ENCODE data around the gene DERL3. TPM values are rescaled to one million over a fixed set of nuclear protein-coding genes. Genes with fewer than 3 reads are reported as not detected.
"Not testable (repeated sequence)": the region's sequence is repeated elsewhere in the genome, so short reads cannot be mapped to it uniquely, and the experiment has no call there.

DERL3 gene
- total RNA-seq (2014; rRNA removed; shearing (Covaris generic)) = not detected in 2 replicates

DNA sequence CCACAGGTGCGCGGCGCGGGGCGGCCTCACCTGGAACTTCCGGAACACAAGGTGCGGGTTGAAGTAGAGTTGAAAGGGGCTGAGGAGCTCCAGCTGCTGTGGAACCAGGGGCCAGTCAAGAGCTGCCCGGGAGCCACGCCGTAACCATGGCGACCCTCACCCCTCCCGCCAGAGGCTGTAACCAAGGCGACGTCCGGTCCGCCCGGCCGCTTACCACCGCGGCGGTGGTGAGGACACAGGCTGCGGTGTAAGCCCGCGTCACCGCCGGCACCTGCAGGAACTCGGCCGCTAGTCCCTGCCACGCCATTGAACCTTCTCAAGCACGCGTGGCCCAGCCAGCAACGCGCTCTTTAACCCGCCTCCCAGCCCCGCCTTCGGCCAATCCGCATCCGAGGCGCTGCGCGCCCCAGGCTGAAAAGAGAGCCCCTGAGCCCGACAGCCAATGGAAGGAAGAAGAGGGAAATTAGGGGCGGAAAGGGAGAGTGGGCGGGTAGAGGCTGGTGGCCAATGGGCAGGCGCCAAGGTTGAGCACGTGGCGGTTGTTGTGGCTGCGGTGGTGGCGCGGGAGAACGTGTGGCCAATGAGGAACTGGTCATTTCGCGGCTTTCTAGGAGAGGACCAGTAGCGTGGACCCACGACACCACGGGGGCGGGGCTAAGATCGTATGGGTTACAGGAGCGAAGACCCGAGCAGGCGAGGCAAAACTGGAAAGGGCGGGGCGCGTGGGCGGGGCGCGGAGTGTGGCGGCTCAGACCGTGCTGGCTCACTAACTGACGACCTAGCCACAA lies at the start of gene DERL3:
DERL3 (minus strand) TSS at position 326 of the 788 bp plus-strand sequence; CDS start at position 307, 19 bp downstream.
- Histone ChIP-seq H3K36me3 (peaks cover 41% of the 10 kb centered on the region), H3K4me3 (no peak within 1 kb of the TSS), H3K9me3 (replicated peaks) (no peaks in the 10 kb centered on the region), H3K27ac (no peak within 1 kb of the TSS), H3K27me3 (no peaks in the 10 kb centered on the region), H3K4me1 (peaks cover 28% of the 10 kb centered on the region)
- no peak for DNase-seq

DNA sequence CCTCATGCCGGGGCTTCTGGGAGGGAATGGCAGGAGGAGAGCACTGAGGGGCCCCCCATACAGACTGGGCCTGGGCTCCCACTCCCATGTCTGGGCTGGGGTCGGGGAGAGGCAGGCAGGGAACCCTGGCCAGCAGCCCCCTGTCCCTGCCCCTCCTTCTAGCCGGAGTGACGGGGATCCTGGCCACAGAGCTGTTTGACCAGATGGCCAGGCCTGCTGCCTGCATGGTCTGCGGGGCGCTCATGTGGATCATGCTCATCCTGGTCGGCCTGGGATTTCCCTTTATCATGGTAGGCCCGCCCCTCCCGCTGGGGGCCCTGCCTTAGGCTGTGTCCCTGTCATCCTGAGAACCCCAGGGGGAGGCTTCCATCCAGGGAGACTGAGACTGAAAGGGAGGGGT lies 45.3 kb upstream of the DERL3 start:
- H3K36me3 ChIP-seq = no peaks in the 10 kb centered on the region
- DNase-seq = no peak
- peaks cover 3% of the 10 kb centered on the region; the same call in 1 of the 2 replicates for H3K4me1 ChIP-seq
- H3K27me3 ChIP-seq = no peaks in the 10 kb centered on the region
- H3K9me3 ChIP-seq (replicated peaks) = no peaks in the 10 kb centered on the region
- H3K4me3 ChIP-seq = no peak overlapping the region
- H3K27ac ChIP-seq = no peak overlapping the region

DNA sequence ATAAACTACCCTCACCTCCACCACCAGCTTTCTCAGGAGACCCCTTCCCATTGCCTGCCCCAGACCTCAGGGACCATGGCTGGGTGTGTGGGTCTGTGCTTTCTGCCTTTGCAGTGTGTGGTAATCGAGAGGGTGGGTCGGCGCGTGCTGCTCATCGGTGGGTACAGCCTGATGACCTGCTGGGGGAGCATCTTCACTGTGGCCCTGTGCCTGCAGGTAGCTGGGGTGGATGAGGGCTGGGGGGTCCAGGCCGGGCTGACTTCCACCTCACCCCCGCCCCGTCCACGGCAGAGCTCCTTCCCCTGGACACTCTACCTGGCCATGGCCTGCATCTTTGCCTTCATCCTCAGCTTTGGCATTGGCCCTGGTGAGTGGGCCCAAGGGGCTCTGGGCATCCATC lies 44.9 kb upstream of the DERL3 start:
- no peak for DNase-seq
- no peak overlapping the region for H3K4me3 ChIP-seq
- H3K9me3 ChIP-seq (replicated peaks) = no peaks in the 10 kb centered on the region
- no peaks in the 10 kb centered on the region for H3K36me3 ChIP-seq
- no peaks in the 10 kb centered on the region for H3K27me3 ChIP-seq
- peaks cover 3% of the 10 kb centered on the region; the same call in 1 of the 2 replicates for H3K4me1 ChIP-seq
- no peak overlapping the region for H3K27ac ChIP-seq

DNA sequence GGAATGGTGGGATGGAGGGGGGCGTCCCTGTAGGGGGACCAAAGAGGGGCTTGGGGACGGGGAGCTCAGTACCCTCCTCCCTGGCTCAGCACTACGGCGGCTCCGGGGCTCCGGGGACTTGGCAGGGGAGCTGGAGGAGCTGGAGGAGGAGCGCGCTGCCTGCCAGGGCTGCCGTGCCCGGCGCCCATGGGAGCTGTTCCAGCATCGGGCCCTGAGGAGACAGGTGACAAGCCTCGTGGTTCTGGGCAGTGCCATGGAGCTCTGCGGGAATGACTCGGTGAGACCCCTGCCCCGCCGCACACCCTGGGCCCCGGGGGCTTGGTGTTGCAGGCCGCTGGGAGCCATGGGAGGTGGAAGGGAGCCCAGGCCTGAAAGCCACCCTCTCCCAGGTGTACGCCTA lies 43.6 kb upstream of the DERL3 start:
- H3K4me3 ChIP-seq = no peak overlapping the region
- no peaks in the 10 kb centered on the region for H3K36me3 ChIP-seq
- H3K9me3 ChIP-seq (replicated peaks) = no peaks in the 10 kb centered on the region
- no peak overlapping the region for H3K27ac ChIP-seq
- no peak for DNase-seq
- H3K27me3 ChIP-seq = no peaks in the 10 kb centered on the region
- no peaks in the 10 kb centered on the region for H3K4me1 ChIP-seq

DNA sequence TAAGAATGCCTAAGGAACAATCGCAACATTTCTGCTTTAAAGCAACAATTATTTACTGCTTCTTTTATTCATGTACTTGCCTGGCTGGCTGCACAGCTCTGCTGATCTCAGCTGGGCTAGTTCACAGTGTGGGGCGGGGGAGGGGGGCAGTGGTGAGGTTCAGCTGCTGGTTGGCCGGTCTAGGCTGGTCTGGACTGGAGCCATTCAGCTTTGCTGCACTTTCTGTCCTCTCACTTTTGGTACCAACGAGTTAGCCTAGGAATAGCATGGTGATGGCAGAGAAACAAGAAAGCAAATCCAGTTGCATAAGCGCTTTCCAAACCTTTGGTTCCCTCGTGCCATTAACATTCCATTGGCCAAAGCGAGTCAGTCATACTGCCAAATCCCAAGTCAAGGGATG lies 39.4 kb upstream of the DERL3 start:
- Histone ChIP-seq H3K4me3 (no peak overlapping the region), H3K9me3 (replicated peaks) (no peaks in the 10 kb centered on the region), H3K36me3 (no peaks in the 10 kb centered on the region), H3K27ac (no peak overlapping the region), H3K4me1 (no peaks in the 10 kb centered on the region), H3K27me3 (no peaks in the 10 kb centered on the region)
- DNase-seq = no peak

DNA sequence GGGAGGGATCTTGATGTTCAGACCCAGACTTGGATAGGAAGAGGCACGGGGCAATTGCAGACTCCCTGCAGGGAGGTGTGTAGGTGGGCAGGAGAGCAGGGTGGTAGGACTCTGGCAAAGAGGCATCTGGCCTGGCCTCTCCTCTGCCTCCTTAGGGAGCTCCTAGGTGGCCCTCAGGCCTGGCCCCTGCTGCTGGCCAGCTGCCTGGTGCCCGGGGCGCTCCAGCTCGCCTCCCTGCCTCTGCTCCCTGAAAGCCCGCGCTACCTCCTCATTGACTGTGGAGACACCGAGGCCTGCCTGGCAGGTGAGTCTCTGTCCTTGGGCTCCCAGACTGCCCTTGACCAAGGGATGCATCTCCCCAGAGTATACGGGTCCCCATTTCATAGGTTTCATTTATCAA lies 38.8 kb upstream of the DERL3 start:
- Histone ChIP-seq H3K36me3 (no peaks in the 10 kb centered on the region), H3K27ac (no peak overlapping the region), H3K4me1 (no peaks in the 10 kb centered on the region), H3K4me3 (no peak overlapping the region), H3K27me3 (no peaks in the 10 kb centered on the region), H3K9me3 (replicated peaks) (no peaks in the 10 kb centered on the region)
- DNase-seq = no peak

DNA sequence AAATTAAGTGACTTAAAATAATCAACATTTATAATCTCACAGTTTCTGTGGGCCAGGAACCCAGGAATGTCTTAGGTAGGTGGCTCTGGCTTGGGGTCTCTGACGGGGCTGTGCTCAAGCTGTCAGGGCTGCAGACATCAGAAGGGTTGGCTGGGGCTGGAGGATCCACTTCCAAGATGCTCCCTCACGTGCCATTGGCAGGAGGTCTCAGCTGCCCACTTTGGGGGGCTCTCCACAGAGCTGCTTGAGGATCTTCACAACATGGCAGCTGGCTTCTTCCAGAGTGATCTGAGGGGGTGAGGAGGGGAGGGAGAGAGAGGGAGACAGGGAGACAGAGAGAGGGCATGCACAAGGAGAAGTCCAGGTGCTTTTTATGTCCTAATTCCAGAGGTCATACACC lies 37.0 kb upstream of the DERL3 start:
- Histone ChIP-seq H3K27me3 (no peaks in the 10 kb centered on the region), H3K9me3 (replicated peaks) (no peaks in the 10 kb centered on the region), H3K36me3 (no peaks in the 10 kb centered on the region), H3K27ac (no peak overlapping the region), H3K4me3 (no peak overlapping the region), H3K4me1 (no peaks in the 10 kb centered on the region)
- DNase-seq = no peak

DNA sequence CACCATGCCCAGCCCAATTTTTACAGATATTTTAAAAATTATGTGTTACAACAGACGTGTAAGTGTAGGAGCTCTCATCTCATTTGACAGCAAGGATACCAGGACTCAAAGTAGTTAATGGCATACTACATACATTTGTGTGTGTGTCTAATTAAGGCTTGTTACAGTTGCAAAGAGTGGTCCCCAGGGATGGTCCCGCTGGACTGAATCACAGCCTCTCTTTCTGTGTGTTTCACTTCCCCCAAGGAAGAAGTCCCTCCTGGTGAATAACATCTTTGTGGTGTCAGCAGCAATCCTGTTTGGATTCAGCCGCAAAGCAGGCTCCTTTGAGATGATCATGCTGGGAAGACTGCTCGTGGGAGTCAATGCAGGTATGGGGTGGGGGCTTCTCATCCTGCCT lies 36.1 kb upstream of the DERL3 start:
- Histone ChIP-seq H3K27me3 (no peaks in the 10 kb centered on the region), H3K36me3 (no peaks in the 10 kb centered on the region), H3K27ac (no peak overlapping the region), H3K4me3 (no peak overlapping the region), H3K9me3 (replicated peaks) (no peaks in the 10 kb centered on the region), H3K4me1 (no peaks in the 10 kb centered on the region)
- no peak for DNase-seq

DNA sequence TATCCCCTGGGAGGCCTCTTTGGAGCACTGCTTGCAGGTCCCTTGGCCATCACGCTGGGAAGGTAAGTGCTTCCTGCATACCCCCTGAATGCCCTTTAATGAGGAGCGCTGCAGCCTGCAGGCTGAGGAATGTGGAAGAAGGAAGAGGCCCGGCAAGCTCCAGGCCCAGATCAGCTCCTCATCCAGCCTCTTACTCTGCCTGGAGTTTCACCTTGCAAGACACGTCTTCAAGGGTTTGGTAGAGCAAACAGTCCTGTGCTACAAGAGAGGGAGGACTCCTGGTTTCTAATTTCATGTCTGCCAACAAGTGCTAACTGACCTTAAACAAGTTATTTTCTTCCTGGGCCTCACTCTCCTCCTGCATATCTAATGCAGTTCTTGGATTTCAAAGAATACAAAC lies 29.8 kb upstream of the DERL3 start:
- no peaks in the 10 kb centered on the region for H3K9me3 ChIP-seq (replicated peaks)

DNA sequence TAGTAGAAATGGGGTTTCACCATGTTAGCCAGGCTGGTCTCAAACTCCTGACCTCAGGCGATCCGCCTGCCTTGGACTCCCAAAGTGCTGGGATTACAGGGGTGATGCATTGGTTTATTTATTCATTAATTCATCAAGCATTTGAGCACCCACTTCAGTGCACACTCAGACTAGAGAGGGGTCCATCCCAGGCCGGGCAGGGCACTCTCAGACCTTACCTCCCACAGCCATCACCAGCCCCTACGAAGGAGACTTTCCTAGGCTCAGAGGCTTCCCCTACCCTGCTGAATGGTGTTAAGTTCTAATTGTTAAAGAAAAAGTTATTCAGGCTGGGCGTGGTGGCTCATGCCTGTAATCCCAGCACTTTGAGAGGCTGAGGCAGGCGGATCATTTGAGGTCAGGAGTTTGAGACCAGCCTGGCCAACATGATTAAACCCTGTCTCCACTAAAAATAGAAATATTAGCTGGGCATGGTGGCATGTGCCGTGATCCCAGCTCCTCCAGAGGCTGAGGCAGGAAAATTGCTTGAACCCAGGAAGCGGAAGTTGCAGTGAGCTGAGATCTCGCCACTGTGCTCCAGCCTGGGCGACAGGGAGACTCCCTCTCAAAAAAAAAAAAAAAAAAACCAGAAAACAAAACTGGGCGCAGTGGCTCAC lies 25.8 kb upstream of the DERL3 start:
- not testable (repeated sequence) for H3K36me3 ChIP-seq; H3K4me1 ChIP-seq; H3K27me3 ChIP-seq; H3K4me3 ChIP-seq; DNase-seq; H3K27ac ChIP-seq; H3K9me3 ChIP-seq (replicated peaks)

More for the DNA sequence above, 29.8 kb upstream of the DERL3 start:
- Histone ChIP-seq H3K36me3 (no peaks in the 10 kb centered on the region), H3K27me3 (no peaks in the 10 kb centered on the region), H3K27ac (no peak overlapping the region), H3K4me1 (no peaks in the 10 kb centered on the region), H3K4me3 (no peak overlapping the region)
- DNase-seq = no peak

DNA sequence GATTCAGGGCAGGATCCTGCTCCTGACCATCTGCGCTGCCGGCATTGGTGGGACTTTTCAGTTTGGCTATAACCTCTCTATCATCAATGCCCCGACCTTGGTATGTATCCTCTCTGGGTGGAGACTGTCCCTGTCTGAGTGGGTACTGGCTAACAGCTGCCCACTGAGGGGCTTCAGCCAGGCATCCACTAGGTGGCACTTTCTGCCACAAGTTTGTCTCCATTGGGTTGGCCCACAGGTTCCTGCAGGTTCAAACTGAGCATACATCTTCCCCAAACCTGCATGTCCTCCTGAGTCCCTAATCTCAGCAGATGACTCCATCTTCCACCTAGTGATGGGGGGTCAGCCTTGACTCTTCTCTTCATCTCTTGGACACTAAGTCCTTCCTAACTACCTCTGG lies 23.3 kb upstream of the DERL3 start:
- H3K9me3 ChIP-seq (replicated peaks) = no peaks in the 10 kb centered on the region
- no peaks in the 10 kb centered on the region for H3K27me3 ChIP-seq
- peak; percentile 64 to 77 for DNase-seq
- H3K4me1 ChIP-seq = peaks cover 10% of the 10 kb centered on the region
- H3K4me3 ChIP-seq = no peak overlapping the region
- H3K36me3 ChIP-seq = no peaks in the 10 kb centered on the region
- H3K27ac ChIP-seq = no peak overlapping the region

DNA sequence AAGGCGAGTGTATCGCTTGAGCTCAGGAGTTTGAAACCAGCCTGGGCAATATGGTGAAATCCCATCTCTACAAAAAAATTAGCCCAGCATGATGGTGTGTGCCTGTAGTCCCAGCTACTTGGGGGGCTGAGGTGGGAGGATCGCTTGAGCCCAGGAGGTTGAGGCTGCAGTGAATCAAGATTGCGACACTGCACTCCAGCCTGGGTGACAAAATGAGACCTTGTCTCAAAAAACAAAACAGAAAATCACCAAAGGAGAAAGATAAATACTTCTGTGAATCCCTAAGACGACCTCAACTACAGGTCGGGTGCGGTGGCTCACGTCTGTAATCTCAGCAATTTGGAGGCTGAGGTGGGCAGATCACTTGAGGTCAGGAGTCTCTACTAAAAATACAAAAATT lies 21.4 kb upstream of the DERL3 start:
- not testable (repeated sequence) for H3K36me3 ChIP-seq; H3K27ac ChIP-seq; DNase-seq; H3K27me3 ChIP-seq; H3K9me3 ChIP-seq (replicated peaks); H3K4me3 ChIP-seq; H3K4me1 ChIP-seq

DNA sequence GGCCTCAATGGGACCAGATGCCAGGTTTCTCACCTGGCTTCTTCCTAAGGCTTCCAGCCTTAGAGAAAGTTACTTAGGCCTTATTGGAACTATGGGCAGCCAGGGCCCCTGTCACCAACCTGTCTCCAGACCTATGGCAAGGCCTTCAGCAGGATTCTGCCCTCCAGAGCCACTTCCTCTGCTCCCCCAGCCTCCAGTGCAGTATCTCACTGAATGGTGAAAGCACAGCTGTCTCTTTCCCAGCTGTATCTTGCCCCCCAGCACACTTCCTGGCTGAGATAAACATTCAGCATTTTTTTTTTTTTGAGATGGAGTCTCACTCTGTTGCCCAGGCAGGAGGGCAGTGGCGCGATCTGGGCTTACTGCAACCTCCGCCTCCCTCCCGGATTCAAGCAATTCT lies 20.4 kb upstream of the DERL3 start:
- no peaks in the 10 kb centered on the region for H3K27me3 ChIP-seq
- peaks cover 10% of the 10 kb centered on the region for H3K4me1 ChIP-seq
- no peak for DNase-seq
- no peak overlapping the region for H3K27ac ChIP-seq
- H3K36me3 ChIP-seq = no peaks in the 10 kb centered on the region
- H3K4me3 ChIP-seq = no peak overlapping the region
- no peaks in the 10 kb centered on the region for H3K9me3 ChIP-seq (replicated peaks)

DNA sequence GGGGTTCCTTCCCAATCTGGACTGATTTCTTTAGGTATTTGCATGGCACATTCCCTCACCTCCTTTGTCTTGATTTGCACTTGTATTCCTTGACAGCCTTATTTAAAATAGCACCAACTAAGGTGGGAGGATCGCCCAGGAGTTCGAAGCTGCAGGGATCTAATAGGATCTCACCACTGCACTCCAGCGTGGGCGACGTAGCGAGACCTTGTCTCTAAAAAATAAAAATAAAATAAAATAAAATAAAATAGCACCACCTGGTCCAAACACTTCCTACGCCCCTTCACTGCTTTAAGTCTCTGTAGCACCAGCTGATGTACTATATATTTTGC lies 19.6 kb upstream of the DERL3 start:
- no peak overlapping the region for H3K4me3 ChIP-seq
- no peak overlapping the region for H3K27ac ChIP-seq
- DNase-seq = no peak
- peaks cover 10% of the 10 kb centered on the region for H3K4me1 ChIP-seq
- H3K36me3 ChIP-seq = no peaks in the 10 kb centered on the region
- H3K27me3 ChIP-seq = no peaks in the 10 kb centered on the region
- no peaks in the 10 kb centered on the region for H3K9me3 ChIP-seq (replicated peaks)

DNA sequence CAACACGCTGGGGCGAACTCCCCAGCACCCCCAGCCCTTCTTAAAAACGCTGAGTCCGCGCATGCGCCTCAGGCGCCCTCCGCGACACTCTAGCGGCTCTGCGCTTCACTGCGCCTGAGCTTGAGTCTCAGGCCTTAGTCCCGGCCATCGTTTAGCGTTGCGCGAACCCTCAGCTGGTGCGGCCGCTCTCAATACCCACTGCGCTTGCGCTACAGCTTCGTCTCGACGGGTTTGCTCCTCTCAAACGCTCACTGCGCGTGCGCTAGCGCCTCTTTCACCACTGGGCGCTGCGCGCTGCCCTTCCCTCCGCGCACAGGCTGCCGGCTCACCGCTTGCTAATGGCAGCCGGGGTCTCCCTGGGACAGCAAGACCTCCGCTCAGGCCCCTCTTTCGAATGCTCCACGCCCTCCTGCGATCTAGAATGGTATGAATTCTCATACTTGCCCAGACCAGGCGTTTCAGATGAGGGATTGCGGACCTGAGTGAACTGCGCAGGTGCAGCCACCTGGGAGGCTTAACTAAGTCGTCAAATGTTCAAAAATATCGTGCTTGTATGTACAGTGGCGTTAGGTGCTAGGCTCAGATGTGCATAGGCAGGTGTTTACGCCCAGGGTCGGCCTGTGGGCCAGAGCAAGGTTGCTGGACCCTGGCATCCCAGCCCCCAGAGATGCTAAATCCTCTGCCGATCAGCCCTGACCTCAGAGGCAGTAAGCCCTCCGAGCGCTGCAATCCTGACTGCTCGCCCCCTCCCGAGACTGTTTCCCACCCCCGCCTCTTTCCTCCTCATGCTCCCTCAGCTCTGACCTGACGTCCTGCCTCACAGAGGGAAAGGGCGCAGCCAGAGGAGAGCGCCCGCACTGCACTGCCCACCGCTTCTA lies 19.0 kb upstream of the DERL3 start, which contains the start of gene SLC2A11:
SLC2A11 (plus strand) TSS at position 270 of the 878 bp plus-strand sequence; CDS start at position 395, 125 bp downstream.
- Histone ChIP-seq H3K27ac (no peak within 1 kb of the TSS), H3K36me3 (no peaks in the 10 kb centered on the region), H3K27me3 (no peaks in the 10 kb centered on the region), H3K4me3 (peak within 1 kb of the TSS; percentile 55), H3K9me3 (replicated peaks) (no peaks in the 10 kb centered on the region), H3K4me1 (peaks cover 10% of the 10 kb centered on the region)
- DNase-seq = peak; percentile 97 to 99

Data from SJCRH30 (cell line).